Measurements from ENCODE around the gene THPO. TPM values are rescaled to one million over a fixed set of nuclear protein-coding genes. Genes with fewer than 3 reads are reported as not detected.

The THPO gene
- total RNA-seq, 1 experiment from 2014 or later = 1.6 TPM

GRCh38 chr3:184357248-184358123 lies 20.5 kb downstream of the THPO start:
- no peaks in the 10 kb centered on the region for H3K27me3 ChIP-seq (replicated peaks; ENCODE audit: control insufficient read depth, insufficient read depth, low read length)
- H3K4me1 ChIP-seq = no peaks in the 10 kb centered on the region
- H3K27ac Mint-ChIP-seq (ENCODE audit: unreplicated experiment) = no peak overlapping the region
- no peak overlapping the region for H3K4me3 Mint-ChIP-seq (ENCODE audit: unreplicated experiment)
- H3K9me3 Mint-ChIP-seq (ENCODE audit: unreplicated experiment) = no peaks in the 10 kb centered on the region
- ChIA-PET CTCF (no interaction called here), POLR2A (no interaction called here)
- H3K27me3 Mint-ChIP-seq (ENCODE audit: insufficient read depth, unreplicated experiment) = no peaks in the 10 kb centered on the region
- peaks cover 8% of the 10 kb centered on the region for H3K36me3 Mint-ChIP-seq (ENCODE audit: insufficient read depth, unreplicated experiment)
- no peak for DNase-seq
- no peak overlapping the region for H3K4me3 ChIP-seq (ENCODE audit: low read depth, low read length)
- H3K9me3 ChIP-seq = no peaks in the 10 kb centered on the region
- H3K36me3 ChIP-seq (ENCODE audit: control insufficient read depth, insufficient read depth, low read length) = peaks cover 1% of the 10 kb centered on the region; the same call in 1 of the 2 replicates
- peaks cover 11% of the 10 kb centered on the region for H3K4me1 Mint-ChIP-seq (ENCODE audit: low read depth, unreplicated experiment)
- TF ChIP-seq, protein P1, sequence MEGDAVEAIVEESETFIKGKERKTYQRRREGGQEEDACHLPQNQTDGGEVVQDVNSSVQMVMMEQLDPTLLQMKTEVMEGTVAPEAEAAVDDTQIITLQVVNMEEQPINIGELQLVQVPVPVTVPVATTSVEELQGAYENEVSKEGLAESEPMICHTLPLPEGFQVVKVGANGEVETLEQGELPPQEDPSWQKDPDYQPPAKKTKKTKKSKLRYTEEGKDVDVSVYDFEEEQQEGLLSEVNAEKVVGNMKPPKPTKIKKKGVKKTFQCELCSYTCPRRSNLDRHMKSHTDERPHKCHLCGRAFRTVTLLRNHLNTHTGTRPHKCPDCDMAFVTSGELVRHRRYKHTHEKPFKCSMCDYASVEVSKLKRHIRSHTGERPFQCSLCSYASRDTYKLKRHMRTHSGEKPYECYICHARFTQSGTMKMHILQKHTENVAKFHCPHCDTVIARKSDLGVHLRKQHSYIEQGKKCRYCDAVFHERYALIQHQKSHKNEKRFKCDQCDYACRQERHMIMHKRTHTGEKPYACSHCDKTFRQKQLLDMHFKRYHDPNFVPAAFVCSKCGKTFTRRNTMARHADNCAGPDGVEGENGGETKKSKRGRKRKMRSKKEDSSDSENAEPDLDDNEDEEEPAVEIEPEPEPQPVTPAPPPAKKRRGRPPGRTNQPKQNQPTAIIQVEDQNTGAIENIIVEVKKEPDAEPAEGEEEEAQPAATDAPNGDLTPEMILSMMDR (IDR thresholded peaks at IDR 0.05; ENCODE audit: insufficient read depth in 1 of 2, low read depth in 1 of 2, low read length in 1 of 2, severe bottlenecking in 1 of 2, unreplicated experiment in 1 of 2) = no peak
- BruUV-seq (replicated peaks) = no TSS peak
- intact Hi-C loops (cut with micrococcal nuclease; ENCODE audit: unreplicated experiment) = no loop called here

- ChIA-PET POLR2A (no interaction called here), CTCF (interaction anchor here (1.0 kb wide), 1 partner anchor 16 kb away, joined by 4 read pairs; no protein-coding TSS in a partner anchor)
- no TSS peak for BruUV-seq (replicated peaks)
- Mint-ChIP-seq H3K4me3 (ENCODE audit: unreplicated experiment) (no peak overlapping the region), H3K27me3 (ENCODE audit: insufficient read depth, unreplicated experiment) (no peaks in the 10 kb centered on the region), H3K9me3 (ENCODE audit: unreplicated experiment) (no peaks in the 10 kb centered on the region), H3K36me3 (ENCODE audit: insufficient read depth, unreplicated experiment) (peaks cover 20% of the 10 kb centered on the region), H3K27ac (ENCODE audit: unreplicated experiment) (peak overlapping the region; percentile 21), H3K4me1 (ENCODE audit: low read depth, unreplicated experiment) (peaks cover 9% of the 10 kb centered on the region)
- Histone ChIP-seq H3K4me1 (no peaks in the 10 kb centered on the region), H3K4me3 (ENCODE audit: low read depth, low read length) (no peak overlapping the region), H3K9me3 (no peaks in the 10 kb centered on the region), H3K36me3 (ENCODE audit: control insufficient read depth, insufficient read depth, low read length) (peaks cover 1% of the 10 kb centered on the region; the same call in 1 of the 2 replicates), H3K27me3 (replicated peaks; ENCODE audit: control insufficient read depth, insufficient read depth, low read length) (no peaks in the 10 kb centered on the region)
- TF ChIP-seq, protein P1 (IDR thresholded peaks at IDR 0.05; ENCODE audit: insufficient read depth in 1 of 2, low read depth in 1 of 2, low read length in 1 of 2, severe bottlenecking in 1 of 2, unreplicated experiment in 1 of 2) = no peak
- intact Hi-C loops (cut with micrococcal nuclease; ENCODE audit: unreplicated experiment) = no loop called here
- DNase-seq = peak in 1 of 2 experiments; percentile 29
Observed at GRCh38 chr3:184355261-184356040, 22.6 kb downstream of the THPO start.

- no TSS peak for BruUV-seq (replicated peaks)
- H3K4me1 Mint-ChIP-seq (ENCODE audit: low read depth, unreplicated experiment) = peaks cover 2% of the 10 kb centered on the region
Observed at GRCh38 chr3:184354754-184355153, 23.3 kb downstream of the THPO start.

More at GRCh38 chr3:184354754-184355153, 23.3 kb downstream of the THPO start:
- Mint-ChIP-seq H3K4me3 (ENCODE audit: unreplicated experiment) (no peak overlapping the region), H3K9me3 (ENCODE audit: unreplicated experiment) (no peaks in the 10 kb centered on the region), H3K27me3 (ENCODE audit: insufficient read depth, unreplicated experiment) (no peaks in the 10 kb centered on the region), H3K36me3 (ENCODE audit: insufficient read depth, unreplicated experiment) (peaks cover 22% of the 10 kb centered on the region), H3K27ac (ENCODE audit: unreplicated experiment) (no peak overlapping the region)
- DNase-seq = peak in 1 of 2 experiments; percentile 30
- intact Hi-C loops (cut with micrococcal nuclease; ENCODE audit: unreplicated experiment) = no loop called here
- ChIA-PET POLR2A (no interaction called here), CTCF (interaction anchor here (1.0 kb wide), 1 partner anchor 17 kb away, joined by 4 read pairs; no protein-coding TSS in a partner anchor)
- Histone ChIP-seq H3K36me3 (ENCODE audit: control insufficient read depth, insufficient read depth, low read length) (peaks cover 1% of the 10 kb centered on the region; the same call in 1 of the 2 replicates), H3K4me3 (ENCODE audit: low read depth, low read length) (no peak overlapping the region), H3K9me3 (no peaks in the 10 kb centered on the region), H3K27me3 (replicated peaks; ENCODE audit: control insufficient read depth, insufficient read depth, low read length) (no peaks in the 10 kb centered on the region), H3K4me1 (no peaks in the 10 kb centered on the region)
- TF ChIP-seq, protein P1 (IDR thresholded peaks at IDR 0.05; ENCODE audit: insufficient read depth in 1 of 2, low read depth in 1 of 2, low read length in 1 of 2, severe bottlenecking in 1 of 2, unreplicated experiment in 1 of 2) = no peak
